Astrocyte (in vitro differentiated cells and primary cell): Measurements from ENCODE around the gene COL23A1. TPM values are rescaled to one million over a fixed set of nuclear protein-coding genes. Genes with fewer than 3 reads are reported as not detected.

Experiments used
- DNase-seq: peaks from one replicate; pipeline ENCODE4 v3.0.0-alpha.2; 2010; ENCODE audit warnings: low read depth
- FAIRE-seq: peaks from 2 replicates; lab custom pipeline; 2011; peaks lifted over from hg19 to GRCh38; lab: Jason Lieb, UNC
- H2AFZ ChIP-seq: 2 replicates; pipeline ENCODE4 v1.6.0; 2012; ENCODE audit warnings: low read depth, low read length, inconsistent platforms
- H3K27ac ChIP-seq: 2 replicates; pipeline ENCODE4 v1.5.1; 2011; ENCODE audit warnings: low read depth, low read length, inconsistent platforms
- H3K27me3 ChIP-seq: 2 replicates; pipeline ENCODE4 v1.6.0; 2011; ENCODE audit warnings: low read length, inconsistent platforms; ENCODE audit not compliant: insufficient read depth
- H3K36me3 ChIP-seq: 2 replicates; pipeline ENCODE4 v1.5.1; 2011; ENCODE audit warnings: low read length, inconsistent platforms; ENCODE audit not compliant: insufficient read depth
- H3K4me1 ChIP-seq: 2 replicates; pipeline ENCODE4 v1.5.1; 2011; ENCODE audit warnings: low read length, inconsistent platforms; ENCODE audit not compliant: insufficient read depth
- H3K4me2 ChIP-seq: 2 replicates; pipeline ENCODE4 v1.6.0; 2012; ENCODE audit warnings: low read length, inconsistent platforms
- H3K4me3 ChIP-seq: 2 replicates; pipeline ENCODE4 v1.5.1; 2011; ENCODE audit warnings: low read depth, mild to moderate bottlenecking, low read length, inconsistent platforms; ENCODE audit not compliant: insufficient read depth
- H3K79me2 ChIP-seq: 2 replicates; pipeline ENCODE4 v1.6.0; 2012; ENCODE audit warnings: mild to moderate bottlenecking, low read length, inconsistent platforms; ENCODE audit not compliant: insufficient read depth
- H3K9ac ChIP-seq: 2 replicates; pipeline ENCODE4 v1.6.0; 2012; ENCODE audit warnings: mild to moderate bottlenecking, low read length, inconsistent platforms
- H3K9me3 ChIP-seq: 2 replicates; pipeline ENCODE4 v1.5.1; 2012; ENCODE audit warnings: low read depth, mild to moderate bottlenecking, low read length, inconsistent platforms; ENCODE audit not compliant: insufficient read depth
- H4K20me1 ChIP-seq: 2 replicates; pipeline ENCODE4 v1.6.0; 2012; ENCODE audit warnings: low read length, inconsistent platforms; ENCODE audit not compliant: insufficient read depth
- H3K27ac Mint-ChIP-seq: one replicate; pipeline ENCODE4 v1.8.0; 2021; ENCODE audit warnings: mild to moderate bottlenecking, mixed read lengths; ENCODE audit not compliant: unreplicated experiment
- H3K27me3 Mint-ChIP-seq: one replicate; pipeline ENCODE4 v1.8.0; 2021; ENCODE audit warnings: low read depth, mixed read lengths; ENCODE audit not compliant: unreplicated experiment
- H3K36me3 Mint-ChIP-seq: one replicate; pipeline ENCODE4 v1.8.0; 2021; ENCODE audit warnings: low read depth, mixed read lengths; ENCODE audit not compliant: unreplicated experiment
- H3K4me1 Mint-ChIP-seq: one replicate; pipeline ENCODE4 v1.8.0; 2021; ENCODE audit warnings: low read depth, mixed read lengths; ENCODE audit not compliant: unreplicated experiment
- H3K4me3 Mint-ChIP-seq: one replicate; pipeline ENCODE4 v1.8.0; 2021; ENCODE audit warnings: mild to moderate bottlenecking, moderate library complexity, mixed read lengths; ENCODE audit not compliant: unreplicated experiment
- H3K9me3 Mint-ChIP-seq: one replicate; pipeline ENCODE4 v1.8.0; 2021; ENCODE audit warnings: mild to moderate bottlenecking, mixed read lengths; ENCODE audit not compliant: unreplicated experiment
- EZH2 ChIP-seq: IDR thresholded peaks from 2 replicates; pipeline ENCODE4 v1.6.1; 2012; ENCODE audit warnings: mild to moderate bottlenecking, low read length, inconsistent platforms; ENCODE audit not compliant: insufficient read depth
- total RNA-seq: library from RNA; stranded (reverse); gene quantifications from 2 replicates; pipeline ENCODE4 v1.2.1, GENCODE V29; 2021
- TF ChIP-seq, protein P1 (sequence below): IDR thresholded peaks from 2 replicates; pipeline ENCODE4 v1.5.1; 2011; ENCODE audit warnings: low read depth, mild to moderate bottlenecking, inconsistent platforms, low read length, moderate library complexity; ENCODE audit not compliant: insufficient read depth

Gene COL23A1
- total RNA-seq, 1 donor from 2014 or later = 0.16 TPM

DNA sequence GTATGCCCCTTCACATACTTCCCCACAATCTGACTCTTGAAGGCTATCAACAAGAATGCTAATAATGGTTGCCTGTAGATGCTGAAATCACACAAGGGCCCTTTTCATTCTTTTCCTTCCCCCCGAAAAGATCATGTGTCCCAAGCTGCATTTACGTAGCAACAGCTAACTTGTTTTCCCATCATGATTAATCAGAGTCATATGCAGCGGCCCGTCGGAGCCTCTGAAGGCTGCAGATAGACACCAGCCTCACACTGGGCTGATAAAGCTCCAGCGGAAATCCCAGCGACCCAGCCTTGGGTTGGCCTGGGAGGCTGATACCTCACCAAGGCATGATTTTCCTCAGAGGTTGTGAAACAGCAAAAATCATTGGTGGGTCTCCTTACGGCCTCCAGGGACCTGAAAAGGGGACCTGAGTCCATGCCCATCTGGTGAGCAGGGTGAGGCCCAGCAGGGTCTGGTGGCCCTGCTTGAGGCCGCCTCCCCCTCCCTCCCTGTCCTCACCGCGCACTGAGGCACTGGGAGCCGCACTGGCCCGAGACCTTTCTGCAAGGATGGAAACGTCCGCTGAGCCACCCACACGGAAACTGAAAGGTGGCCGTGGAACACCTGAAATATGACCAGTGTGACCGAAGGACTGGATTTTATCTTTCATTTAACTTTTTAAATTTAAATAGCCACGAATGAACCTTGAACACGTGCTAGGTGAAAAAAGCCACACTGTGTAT lies 243.4 kb downstream of the COL23A1 start:
- no peaks in the 10 kb centered on the region for H3K4me1 Mint-ChIP-seq
- no peak overlapping the region for H3K27ac ChIP-seq
- FAIRE-seq (no peak), DNase-seq (no peak)
- H3K4me3 Mint-ChIP-seq = no peak overlapping the region
- no peaks in the 10 kb centered on the region for H4K20me1 ChIP-seq
- no peaks in the 10 kb centered on the region for H3K4me1 ChIP-seq
- H3K4me2 ChIP-seq = no peak overlapping the region
- H3K27me3 Mint-ChIP-seq = peaks cover 51% of the 10 kb centered on the region
- no peaks in the 10 kb centered on the region for H3K9me3 Mint-ChIP-seq
- H3K79me2 ChIP-seq = no peaks in the 10 kb centered on the region
- no peak overlapping the region for H3K9ac ChIP-seq
- no peaks in the 10 kb centered on the region for H3K9me3 ChIP-seq
- H3K36me3 ChIP-seq = no peaks in the 10 kb centered on the region
- no peak overlapping the region for H3K4me3 ChIP-seq
- no peaks in the 10 kb centered on the region for H3K27me3 ChIP-seq
- TF ChIP-seq, protein P1, sequence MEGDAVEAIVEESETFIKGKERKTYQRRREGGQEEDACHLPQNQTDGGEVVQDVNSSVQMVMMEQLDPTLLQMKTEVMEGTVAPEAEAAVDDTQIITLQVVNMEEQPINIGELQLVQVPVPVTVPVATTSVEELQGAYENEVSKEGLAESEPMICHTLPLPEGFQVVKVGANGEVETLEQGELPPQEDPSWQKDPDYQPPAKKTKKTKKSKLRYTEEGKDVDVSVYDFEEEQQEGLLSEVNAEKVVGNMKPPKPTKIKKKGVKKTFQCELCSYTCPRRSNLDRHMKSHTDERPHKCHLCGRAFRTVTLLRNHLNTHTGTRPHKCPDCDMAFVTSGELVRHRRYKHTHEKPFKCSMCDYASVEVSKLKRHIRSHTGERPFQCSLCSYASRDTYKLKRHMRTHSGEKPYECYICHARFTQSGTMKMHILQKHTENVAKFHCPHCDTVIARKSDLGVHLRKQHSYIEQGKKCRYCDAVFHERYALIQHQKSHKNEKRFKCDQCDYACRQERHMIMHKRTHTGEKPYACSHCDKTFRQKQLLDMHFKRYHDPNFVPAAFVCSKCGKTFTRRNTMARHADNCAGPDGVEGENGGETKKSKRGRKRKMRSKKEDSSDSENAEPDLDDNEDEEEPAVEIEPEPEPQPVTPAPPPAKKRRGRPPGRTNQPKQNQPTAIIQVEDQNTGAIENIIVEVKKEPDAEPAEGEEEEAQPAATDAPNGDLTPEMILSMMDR = no peak
- TF ChIP-seq EZH2 = no peak
- H2AFZ ChIP-seq = no peak overlapping the region
- peaks cover 3% of the 10 kb centered on the region for H3K36me3 Mint-ChIP-seq
- no peak overlapping the region for H3K27ac Mint-ChIP-seq

DNA sequence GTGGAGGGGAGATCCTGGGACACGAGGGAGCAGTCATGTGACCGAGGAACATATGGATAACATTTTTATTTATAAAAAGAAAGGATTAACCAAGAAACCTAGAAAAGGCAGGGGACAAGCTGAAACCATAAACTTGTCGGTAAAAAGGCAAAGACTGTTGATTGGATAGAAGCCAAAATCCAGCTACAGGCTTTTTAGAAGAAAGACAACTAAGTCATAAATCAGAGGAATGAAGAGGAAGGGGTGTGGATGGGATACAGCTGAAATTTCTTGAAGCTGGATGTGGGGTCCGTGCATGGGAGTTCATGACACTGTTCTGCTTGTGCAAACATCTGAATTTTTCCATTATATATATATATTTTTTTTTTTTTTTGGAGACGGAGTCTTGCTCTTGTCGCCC lies 246.9 kb downstream of the COL23A1 start:
- no peak overlapping the region for H3K27ac ChIP-seq
- H3K27me3 Mint-ChIP-seq = peaks cover 45% of the 10 kb centered on the region
- no peaks in the 10 kb centered on the region for H3K79me2 ChIP-seq
- no peaks in the 10 kb centered on the region for H3K36me3 ChIP-seq
- no peak for DNase-seq
- H3K36me3 Mint-ChIP-seq = peaks cover 4% of the 10 kb centered on the region
- H3K9me3 Mint-ChIP-seq = no peaks in the 10 kb centered on the region
- no peaks in the 10 kb centered on the region for H3K4me1 Mint-ChIP-seq
- no peak overlapping the region for H3K4me3 ChIP-seq
- no peak overlapping the region for H3K27ac Mint-ChIP-seq
- H3K4me1 ChIP-seq = no peaks in the 10 kb centered on the region
- no peak overlapping the region for H3K4me3 Mint-ChIP-seq
- TF ChIP-seq, protein P1 = no peak
- TF ChIP-seq EZH2 = no peak
- no peaks in the 10 kb centered on the region for H3K9me3 ChIP-seq
- no peaks in the 10 kb centered on the region for H4K20me1 ChIP-seq
- no peak overlapping the region for H3K9ac ChIP-seq
- H3K4me2 ChIP-seq = no peak overlapping the region
- FAIRE-seq = no peak
- no peak overlapping the region for H2AFZ ChIP-seq
- no peaks in the 10 kb centered on the region for H3K27me3 ChIP-seq

DNA sequence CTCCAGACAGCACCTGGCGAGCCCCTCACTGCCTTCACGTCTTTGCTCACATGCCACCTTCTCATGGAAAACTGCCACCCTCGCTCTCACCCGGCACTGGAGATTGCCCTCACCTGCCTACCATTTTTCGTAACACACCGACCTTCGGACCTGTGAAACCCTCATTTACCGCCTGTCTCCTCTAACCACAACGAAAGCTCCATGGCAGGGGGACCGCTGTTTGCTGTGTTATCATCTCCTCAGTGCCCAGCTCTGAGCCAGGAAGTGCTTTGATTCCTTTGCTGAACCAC lies 248.4 kb downstream of the COL23A1 start:
- H3K9ac ChIP-seq = no peak overlapping the region
- no peak overlapping the region for H3K27ac ChIP-seq
- Mint-ChIP-seq H3K9me3 (no peaks in the 10 kb centered on the region), H3K27me3 (peaks cover 49% of the 10 kb centered on the region), H3K4me1 (no peaks in the 10 kb centered on the region), H3K27ac (no peak overlapping the region), H3K4me3 (no peak overlapping the region), H3K36me3 (peaks cover 4% of the 10 kb centered on the region)
- DNase-seq (no peak), FAIRE-seq (no peak)
- no peaks in the 10 kb centered on the region for H3K79me2 ChIP-seq
- H4K20me1 ChIP-seq = no peaks in the 10 kb centered on the region
- H3K4me1 ChIP-seq = no peaks in the 10 kb centered on the region
- no peak for TF ChIP-seq EZH2
- TF ChIP-seq, protein P1 = no peak
- H3K4me3 ChIP-seq = no peak overlapping the region
- no peaks in the 10 kb centered on the region for H3K27me3 ChIP-seq
- no peaks in the 10 kb centered on the region for H3K9me3 ChIP-seq
- no peak overlapping the region for H3K4me2 ChIP-seq
- no peaks in the 10 kb centered on the region for H3K36me3 ChIP-seq
- no peak overlapping the region for H2AFZ ChIP-seq
